ENCODE data around the gene PRSS33.

Gene PRSS33

GRCh38 chr16:2817340-2818271 lies 30.2 kb upstream of the PRSS33 start:
- DNase-seq (ENCODE audit: low read depth in 2 of 2), result no peak
- no peak overlapping the region for H3K4me3 ChIP-seq (replicated peaks in 1 of 2; ENCODE audit: low read depth in 2 of 2, low read length in 2 of 2)
- no peak for TF ChIP-seq CTCF (IDR thresholded peaks at IDR 0.05; ENCODE audit: low read depth, low read length)

- H3K4me3 ChIP-seq (replicated peaks in 1 of 2; ENCODE audit: low read depth in 2 of 2, low read length in 2 of 2), result no peak within 1 kb of the TSS
- DNase-seq (ENCODE audit: low read depth in 2 of 2), result no peak
- TF ChIP-seq CTCF (IDR thresholded peaks at IDR 0.05; ENCODE audit: low read depth, low read length), result no peak
Measured at GRCh38 chr16:2816751-2817339, 29.5 kb upstream of the PRSS33 start, which contains the start of gene PRSS21. Gene PRSS21, plus strand, starts transcription at chr16:2817237. Its CDS starts 32 bp downstream, at chr16:2817269.

GRCh38 chr16:2815299-2815771 lies 28.0 kb upstream of the PRSS33 start:
- no peak overlapping the region for H3K4me3 ChIP-seq (replicated peaks in 1 of 2; ENCODE audit: low read depth in 2 of 2, low read length in 2 of 2)
- DNase-seq (ENCODE audit: low read depth in 2 of 2), result no peak

GRCh38 chr16:2814551-2815298 lies 27.4 kb upstream of the PRSS33 start:
- no peak for DNase-seq (ENCODE audit: low read depth in 2 of 2)
- TF ChIP-seq CTCF (IDR thresholded peaks at IDR 0.05; ENCODE audit: low read depth, low read length), result no peak
- no peak overlapping the region for H3K4me3 ChIP-seq (replicated peaks in 1 of 2; ENCODE audit: low read depth in 2 of 2, low read length in 2 of 2)

More at GRCh38 chr16:2815299-2815771, 28.0 kb upstream of the PRSS33 start:
- TF ChIP-seq CTCF (IDR thresholded peaks at IDR 0.05; ENCODE audit: low read depth, low read length), result no peak

GRCh38 chr16:2813771-2814221 lies 26.4 kb upstream of the PRSS33 start:
- TF ChIP-seq CTCF (IDR thresholded peaks at IDR 0.05; ENCODE audit: low read depth, low read length), result no peak
- H3K4me3 ChIP-seq (replicated peaks in 1 of 2; ENCODE audit: low read depth in 2 of 2, low read length in 2 of 2), result no peak overlapping the region
- DNase-seq (ENCODE audit: low read depth in 2 of 2), result no peak

- no peak for TF ChIP-seq CTCF (IDR thresholded peaks at IDR 0.05; ENCODE audit: low read depth, low read length)
- no peak for DNase-seq (ENCODE audit: low read depth in 2 of 2)
- H3K4me3 ChIP-seq (replicated peaks in 1 of 2; ENCODE audit: low read depth in 2 of 2, low read length in 2 of 2), result no peak overlapping the region
Measured at GRCh38 chr16:2811703-2812471, 24.5 kb upstream of the PRSS33 start.
